Measurements from ENCODE around the gene BMAL1.

GRCh38 chr11:13235895-13236294 lies 41.7 kb upstream of the BMAL1 start:
- no peak for TF ChIP-seq BHLHE40 (IDR thresholded peaks at IDR 0.05; ENCODE audit: low read depth, low read length)
- TF ChIP-seq POLR2A (IDR thresholded peaks at IDR 0.05; ENCODE audit: low read depth, low read length): no peak
- no peak for TF ChIP-seq MAFK (IDR thresholded peaks at IDR 0.05; ENCODE audit: low read depth, low read length)
- TF ChIP-seq, protein P1, sequence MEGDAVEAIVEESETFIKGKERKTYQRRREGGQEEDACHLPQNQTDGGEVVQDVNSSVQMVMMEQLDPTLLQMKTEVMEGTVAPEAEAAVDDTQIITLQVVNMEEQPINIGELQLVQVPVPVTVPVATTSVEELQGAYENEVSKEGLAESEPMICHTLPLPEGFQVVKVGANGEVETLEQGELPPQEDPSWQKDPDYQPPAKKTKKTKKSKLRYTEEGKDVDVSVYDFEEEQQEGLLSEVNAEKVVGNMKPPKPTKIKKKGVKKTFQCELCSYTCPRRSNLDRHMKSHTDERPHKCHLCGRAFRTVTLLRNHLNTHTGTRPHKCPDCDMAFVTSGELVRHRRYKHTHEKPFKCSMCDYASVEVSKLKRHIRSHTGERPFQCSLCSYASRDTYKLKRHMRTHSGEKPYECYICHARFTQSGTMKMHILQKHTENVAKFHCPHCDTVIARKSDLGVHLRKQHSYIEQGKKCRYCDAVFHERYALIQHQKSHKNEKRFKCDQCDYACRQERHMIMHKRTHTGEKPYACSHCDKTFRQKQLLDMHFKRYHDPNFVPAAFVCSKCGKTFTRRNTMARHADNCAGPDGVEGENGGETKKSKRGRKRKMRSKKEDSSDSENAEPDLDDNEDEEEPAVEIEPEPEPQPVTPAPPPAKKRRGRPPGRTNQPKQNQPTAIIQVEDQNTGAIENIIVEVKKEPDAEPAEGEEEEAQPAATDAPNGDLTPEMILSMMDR (conservative IDR thresholded peaks at IDR 0.05; ENCODE audit: low read depth, low read length): no peak
- TF ChIP-seq, protein P2, sequence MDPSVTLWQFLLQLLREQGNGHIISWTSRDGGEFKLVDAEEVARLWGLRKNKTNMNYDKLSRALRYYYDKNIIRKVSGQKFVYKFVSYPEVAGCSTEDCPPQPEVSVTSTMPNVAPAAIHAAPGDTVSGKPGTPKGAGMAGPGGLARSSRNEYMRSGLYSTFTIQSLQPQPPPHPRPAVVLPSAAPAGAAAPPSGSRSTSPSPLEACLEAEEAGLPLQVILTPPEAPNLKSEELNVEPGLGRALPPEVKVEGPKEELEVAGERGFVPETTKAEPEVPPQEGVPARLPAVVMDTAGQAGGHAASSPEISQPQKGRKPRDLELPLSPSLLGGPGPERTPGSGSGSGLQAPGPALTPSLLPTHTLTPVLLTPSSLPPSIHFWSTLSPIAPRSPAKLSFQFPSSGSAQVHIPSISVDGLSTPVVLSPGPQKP (IDR thresholded peaks at IDR 0.05; ENCODE audit: borderline replicate concordance, low read depth, low read length): no peak
- TF ChIP-seq MAZ (IDR thresholded peaks at IDR 0.05; ENCODE audit: borderline replicate concordance, low read depth, low read length): no peak
- no peak for TF ChIP-seq CEBPB (IDR thresholded peaks at IDR 0.05; ENCODE audit: low read depth, low read length)
- no peak for TF ChIP-seq MXI1 (IDR thresholded peaks at IDR 0.05; ENCODE audit: borderline replicate concordance, low read depth, low read length)
- no peak for TF ChIP-seq CHD1 (IDR thresholded peaks at IDR 0.05; ENCODE audit: low read depth, low read length)

Measured in IMR-90 (cell line).